PFSK-1 (cell line): ENCODE measurements around the gene BCL7C.

Experiments
- POLR2AphosphoS5 ChIP-seq: IDR thresholded peaks from 2 replicates; pipeline ENCODE4 v1.6.1; 2012; ENCODE audit warnings: low read depth, mild to moderate bottlenecking, control low read depth, low read length, moderate library complexity
- REST ChIP-seq, 2 experiments: IDR thresholded peaks; 2 replicates each; pipeline versions ENCODE4 v1.6.1 to v1.8.0; 2011 to 2012; ENCODE audit warnings: low read depth in 2 of 2, low read length in 2 of 2, control low read depth in 1 of 2, inconsistent platforms in 1 of 2, mild to moderate bottlenecking in 1 of 2, moderate library complexity in 1 of 2; ENCODE audit not compliant: insufficient read depth in 1 of 2
- SIN3A ChIP-seq: IDR thresholded peaks from 2 replicates; pipeline ENCODE4 v1.6.1; 2012; ENCODE audit warnings: mild to moderate bottlenecking, low read length, moderate library complexity, borderline replicate concordance; ENCODE audit not compliant: insufficient read depth

- no peak for TF ChIP-seq POLR2AphosphoS5
- TF ChIP-seq REST (IDR thresholded peaks at IDR 0.05; ENCODE audit: insufficient read depth in 1 of 2, low read depth in 2 of 2, low read length in 2 of 2): no peak
- TF ChIP-seq SIN3A: no peak
These were observed 47.1 kb downstream of the BCL7C start for GRCh38 chr16:30846649-30847402.
